ENCODE measurements around the gene CACNA1C. TPM values are rescaled to one million over a fixed set of nuclear protein-coding genes. Genes with fewer than 3 reads are reported as not detected.

Gene CACNA1C
- total RNA-seq, 1 experiment from 2014 or later = 1.8 TPM

DNA sequence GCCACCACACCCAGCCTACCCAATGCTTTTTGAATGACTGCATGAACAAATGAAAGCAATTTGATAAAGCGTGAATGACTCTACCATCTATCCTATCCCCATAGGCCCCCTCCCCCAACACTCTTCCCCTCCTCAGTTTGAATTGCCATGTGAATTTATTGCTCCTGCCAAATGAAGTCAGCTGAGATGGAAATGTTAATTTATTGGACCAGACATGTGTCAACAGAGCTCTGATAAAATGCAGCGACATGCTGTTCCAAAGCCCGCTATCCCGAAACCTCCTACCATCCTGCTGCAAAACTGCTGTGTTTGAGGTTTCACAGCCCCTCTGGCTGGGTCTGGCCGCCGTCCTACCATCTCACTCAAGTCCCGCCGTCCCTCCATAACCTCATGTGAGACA, 360.5 kb downstream of the CACNA1C start:
- no peak for DNase-seq (ENCODE audit: low read depth)

DNA sequence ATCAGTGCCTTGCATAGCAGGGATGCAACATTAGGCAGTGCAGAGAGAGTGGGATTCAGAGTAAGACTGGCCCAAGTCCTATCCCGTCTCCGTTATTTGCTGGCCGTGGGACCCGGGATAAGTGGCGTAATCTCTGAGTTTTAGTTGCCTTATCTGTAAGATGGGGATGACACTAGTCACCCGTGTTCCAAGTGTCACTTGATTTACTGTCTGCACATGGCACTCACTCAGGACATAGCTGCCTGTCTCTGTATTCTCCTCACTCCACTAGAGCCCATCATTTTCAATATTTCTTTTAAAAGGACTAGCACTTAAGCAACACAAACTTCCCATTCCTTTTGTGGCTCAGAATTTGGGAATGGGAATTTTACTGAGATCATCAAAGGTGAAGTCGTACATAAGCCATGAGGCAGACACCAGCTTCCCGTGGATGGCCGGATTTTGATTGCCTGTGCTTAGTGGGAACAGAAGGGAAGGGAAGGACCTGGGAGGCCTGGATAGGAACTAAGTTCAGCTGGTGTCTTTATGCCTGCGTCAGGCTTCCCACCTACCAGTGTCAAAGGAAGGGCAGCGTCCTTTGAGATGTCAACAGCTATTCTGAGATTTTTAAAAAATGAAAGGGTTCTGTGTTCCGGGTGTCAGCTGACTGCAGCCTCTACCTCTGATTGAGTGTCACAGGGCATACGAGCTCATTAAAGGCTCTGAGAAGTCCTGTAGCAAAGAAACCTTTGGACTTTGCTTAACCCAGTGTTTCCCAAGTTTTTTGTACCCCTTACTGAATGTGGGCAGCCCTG, 361.4 kb downstream of the CACNA1C start:
- DNase-seq (ENCODE audit: low read depth) = no peak

DNA sequence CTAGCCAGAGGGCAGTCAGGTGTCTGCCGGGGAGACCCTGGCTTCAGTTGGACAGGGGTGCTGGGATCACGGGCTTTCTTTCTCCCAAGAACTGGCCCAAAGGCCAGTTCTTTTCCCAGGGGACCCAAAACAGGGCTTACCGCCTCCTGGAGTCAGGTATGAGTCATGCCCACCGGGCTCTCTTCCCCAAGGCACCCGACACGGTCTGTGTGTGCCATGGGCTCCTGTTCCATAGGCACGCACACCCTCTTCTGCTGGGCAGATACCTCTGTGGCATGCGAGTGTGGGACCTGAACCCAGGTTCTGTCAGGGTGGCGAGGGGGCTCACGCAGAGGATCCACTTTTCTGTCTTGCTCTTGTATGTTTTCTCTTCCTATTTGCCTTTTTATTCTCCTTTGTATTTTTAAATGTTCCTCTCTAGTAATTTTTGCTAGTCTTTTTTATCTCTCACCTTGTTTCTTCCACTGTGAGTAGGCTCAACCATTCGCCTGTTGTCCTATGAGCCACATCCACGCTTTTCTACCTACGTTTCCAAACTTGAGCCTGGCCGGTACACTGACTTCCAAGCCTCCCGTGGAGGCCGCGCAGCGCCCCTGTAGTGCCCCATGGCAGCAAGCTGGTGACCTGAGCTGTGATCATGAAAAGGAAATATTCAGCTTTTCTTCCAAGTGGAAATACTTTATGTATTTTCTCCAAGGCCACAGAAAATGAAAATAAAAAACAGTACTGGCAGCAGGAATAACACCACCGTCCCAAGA, 362.2 kb downstream of the CACNA1C start:
- DNase-seq (ENCODE audit: low read depth) = peak; percentile 72

DNA sequence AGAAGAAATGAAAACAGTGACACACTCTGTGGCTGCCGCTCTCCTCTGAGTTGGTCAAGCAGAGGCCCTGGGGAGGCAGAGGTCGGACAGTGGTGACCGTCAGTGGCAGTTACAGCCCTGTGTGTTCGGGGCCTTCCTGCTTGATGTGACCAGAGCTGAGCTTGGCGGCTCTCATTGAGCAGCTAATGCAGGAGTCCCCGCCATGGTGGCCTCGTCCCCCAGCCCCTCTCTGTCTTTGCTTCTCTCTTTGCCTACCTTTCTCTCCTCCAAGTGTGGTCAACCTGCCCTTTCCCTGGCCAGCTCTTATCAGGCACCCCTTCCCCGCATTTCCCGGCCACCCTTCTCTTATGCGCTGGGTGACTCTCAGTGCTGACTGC, 362.8 kb downstream of the CACNA1C start:
- no peak for DNase-seq (ENCODE audit: low read depth)

DNA sequence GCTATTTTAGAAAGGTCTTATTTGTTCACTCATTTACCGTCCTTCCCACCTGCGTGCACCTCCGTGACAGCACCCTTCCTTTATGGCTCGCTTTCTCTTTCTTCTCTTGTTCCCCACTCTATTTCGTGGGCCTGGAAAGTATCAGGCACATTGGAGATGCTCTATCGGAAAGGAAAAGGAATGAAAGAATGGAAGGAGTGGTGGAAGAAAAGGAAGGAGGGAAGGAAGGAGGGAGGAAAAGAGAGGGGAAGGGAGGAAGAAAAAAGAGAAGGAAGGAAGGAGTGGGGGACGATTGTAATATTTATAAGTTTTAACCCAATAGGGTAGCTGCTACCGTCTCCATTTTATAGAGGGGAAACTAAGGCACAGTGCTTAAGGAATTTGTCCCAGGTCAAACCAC, 363.4 kb downstream of the CACNA1C start:
- no peak for DNase-seq (ENCODE audit: low read depth)

DNA sequence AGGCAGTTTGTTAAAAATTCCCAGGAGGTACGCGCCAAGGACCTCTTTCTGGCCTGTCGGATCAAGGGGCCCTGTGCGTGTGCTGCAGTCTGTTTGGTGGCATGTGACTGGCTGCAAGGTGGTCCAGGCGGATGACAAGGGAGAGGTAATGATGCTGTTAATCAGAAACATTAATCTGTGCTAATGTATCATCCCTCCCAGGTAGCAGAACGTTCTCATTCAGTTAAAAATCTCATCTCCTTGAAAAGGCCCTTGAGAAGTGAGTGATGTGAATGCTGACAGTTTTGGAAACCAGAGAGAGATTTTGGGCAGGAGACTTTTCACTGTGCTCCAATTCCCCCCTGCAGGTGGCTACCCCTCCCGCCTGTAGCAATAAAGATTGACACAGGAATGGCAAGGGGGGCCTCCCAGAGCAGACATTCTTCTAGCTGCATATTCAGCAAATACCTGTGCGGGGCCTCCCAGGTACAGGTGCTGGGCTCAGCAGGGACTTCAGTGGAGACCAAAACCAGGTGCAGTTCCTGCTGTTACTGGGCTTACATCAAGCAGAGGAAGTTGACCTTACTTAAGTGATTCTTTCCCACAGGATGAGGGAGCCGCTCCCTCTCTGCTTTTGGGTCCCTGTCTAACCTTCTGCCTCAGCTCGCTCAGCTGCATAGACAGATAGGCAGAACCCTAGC, 364.8 kb downstream of the CACNA1C start:
- DNase-seq (ENCODE audit: low read depth) = no peak

DNA sequence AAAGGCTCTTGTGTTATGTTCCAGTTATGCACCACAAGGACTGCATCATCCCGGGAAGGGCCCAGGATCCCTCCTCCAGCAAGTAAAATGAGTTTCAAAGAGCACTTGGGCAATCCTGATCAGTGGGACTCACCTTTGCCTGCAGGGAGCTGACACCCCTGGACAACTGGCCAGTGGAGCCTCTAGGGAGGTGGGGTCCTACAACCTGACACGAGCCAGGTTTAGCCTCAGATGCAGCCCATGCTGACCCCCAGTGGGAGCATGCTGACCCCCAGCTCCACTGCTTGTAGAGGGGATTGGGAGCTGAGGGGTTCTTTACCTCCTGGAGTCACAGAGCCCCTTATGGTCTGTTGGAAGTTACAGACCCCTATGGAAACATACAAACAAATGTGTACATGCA, 365.8 kb downstream of the CACNA1C start:
- no peak for DNase-seq (ENCODE audit: low read depth)

DNA sequence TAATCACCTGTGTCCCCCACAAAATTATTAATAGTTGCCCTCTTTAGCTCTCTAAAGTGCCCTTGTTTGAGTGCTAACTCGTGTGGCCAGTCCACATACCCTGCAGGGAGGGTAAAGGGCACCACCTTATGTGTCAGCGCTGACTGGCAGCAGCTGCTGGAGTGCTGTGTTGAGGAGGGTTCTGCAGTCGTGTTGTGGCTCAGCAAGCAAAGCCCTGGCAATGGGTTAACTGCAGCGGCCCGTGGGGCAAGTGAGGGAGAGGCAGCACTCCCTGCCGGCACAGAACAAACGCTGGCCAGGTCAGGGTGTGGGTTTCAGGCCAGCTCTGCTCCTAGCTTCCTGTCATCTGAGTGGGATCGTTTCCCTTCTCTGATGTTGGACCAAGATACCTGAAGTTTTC, 369.8 kb downstream of the CACNA1C start:
- DNase-seq (ENCODE audit: low read depth) = no peak

DNA sequence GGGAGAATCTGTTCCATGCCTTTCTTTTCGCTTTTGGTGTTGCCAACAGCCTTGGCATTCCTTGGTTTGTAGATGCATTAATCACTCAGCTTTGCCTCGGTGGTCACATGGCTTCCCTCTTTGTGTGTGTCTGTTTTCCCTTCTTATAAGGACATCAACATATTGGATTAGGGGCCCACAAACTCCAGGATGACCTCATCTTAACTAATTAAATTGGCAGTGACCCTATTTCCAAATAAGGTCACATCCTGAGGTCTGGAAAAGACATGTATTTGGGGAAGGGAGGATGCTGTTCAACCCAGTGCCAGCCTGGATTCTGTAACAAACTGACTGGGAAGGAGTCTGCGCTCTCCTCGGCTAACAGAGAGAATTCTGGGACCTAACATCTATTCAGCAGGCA, 376.2 kb downstream of the CACNA1C start:
- DNase-seq (ENCODE audit: low read depth) = peak; percentile 20

DNA sequence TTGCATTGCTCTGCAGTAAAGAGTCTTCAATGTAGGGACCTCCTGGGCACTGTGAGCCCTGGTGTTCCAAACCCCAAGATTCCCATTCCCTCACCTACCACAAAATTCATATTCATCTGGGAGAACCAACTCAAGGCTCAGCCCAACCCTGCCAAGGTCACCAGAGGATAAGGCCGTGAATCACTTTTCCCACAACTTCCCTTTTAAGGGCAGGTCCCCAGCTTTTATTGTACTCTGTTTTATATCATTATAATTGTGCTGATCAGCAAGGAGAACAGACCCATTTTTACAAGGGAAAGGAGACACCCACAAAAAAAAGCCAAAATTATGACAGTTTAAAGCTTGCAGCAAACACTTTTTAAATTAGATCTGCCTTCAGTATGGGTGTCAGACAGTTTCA, 379.0 kb downstream of the CACNA1C start:
- no peak for DNase-seq (ENCODE audit: low read depth)

DNA sequence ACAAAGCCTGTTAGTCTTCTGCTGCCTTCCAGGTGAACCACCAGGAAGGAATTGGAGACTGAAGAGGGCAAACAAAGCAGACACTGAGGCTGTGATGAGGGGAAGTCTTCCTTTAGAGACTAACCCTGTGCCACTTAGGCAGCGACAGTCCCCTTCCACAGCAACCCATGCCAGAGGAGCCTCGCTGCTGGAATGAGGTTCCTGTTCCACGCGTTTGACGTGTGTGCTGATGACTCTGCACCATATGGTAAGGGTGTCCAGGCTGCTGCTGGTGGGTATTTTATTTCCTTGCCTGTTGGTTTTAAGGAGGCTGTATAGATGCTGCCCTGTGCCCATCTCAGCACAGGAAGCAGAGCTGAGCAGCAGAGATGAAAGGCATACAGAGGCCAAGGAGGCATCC, 380.1 kb downstream of the CACNA1C start:
- DNase-seq (ENCODE audit: low read depth) = no peak

DNA sequence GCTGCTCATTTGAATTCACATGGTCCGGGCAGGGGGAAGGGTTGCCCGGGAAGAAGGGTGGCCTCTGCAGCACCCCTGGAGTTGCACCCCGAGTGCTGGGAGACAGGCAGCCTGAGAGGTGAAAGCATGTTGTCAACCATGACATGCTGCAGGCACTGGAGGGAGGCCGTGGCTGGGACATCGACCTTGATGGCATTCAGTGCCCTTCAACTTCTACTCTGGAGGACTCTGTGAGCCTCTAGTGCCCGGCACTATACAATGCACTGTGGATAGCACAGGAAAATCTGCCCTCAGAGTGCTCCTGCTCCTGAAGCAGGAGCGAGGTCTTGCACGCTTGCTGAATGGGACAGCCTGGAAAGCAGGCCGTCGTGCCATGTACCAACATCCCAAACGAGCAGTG, 382.7 kb downstream of the CACNA1C start:
- no peak for DNase-seq (ENCODE audit: low read depth)

DNA sequence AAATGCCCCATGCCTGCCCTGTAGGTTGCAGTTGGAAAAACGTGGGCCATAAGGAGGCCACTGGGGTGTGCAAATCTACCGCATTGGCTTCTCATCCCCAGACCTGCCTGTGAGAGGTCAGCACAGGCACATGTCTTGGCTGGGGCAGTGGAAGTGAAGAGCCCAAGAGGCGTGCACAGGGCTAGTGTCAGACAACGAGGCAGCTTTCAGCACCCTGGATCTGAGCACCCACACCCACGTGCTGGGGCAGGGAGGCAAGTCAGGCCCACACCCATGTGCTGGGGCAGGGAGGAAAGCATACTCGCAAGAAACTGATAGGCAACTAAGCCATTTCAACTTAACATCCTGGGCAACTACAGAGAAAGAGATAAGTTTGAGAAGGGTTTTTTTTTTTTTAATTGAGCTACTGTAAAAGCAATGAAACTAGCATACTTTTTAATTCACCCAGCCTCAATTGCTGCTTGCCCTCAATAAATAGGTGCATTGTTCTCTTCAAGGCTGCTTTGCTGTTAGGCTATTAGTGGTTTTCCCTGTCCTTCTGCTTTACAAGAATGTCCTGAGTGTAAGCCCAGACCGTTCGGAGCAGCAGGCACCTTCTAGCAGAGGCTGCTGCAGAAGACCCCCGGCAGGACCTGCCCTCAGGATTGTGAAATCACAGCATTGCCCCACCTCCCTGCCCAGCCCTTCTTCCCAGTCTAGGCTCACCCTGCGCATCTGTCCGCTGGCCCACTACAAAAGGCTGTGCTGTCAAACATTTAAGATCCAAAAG, 386.7 kb downstream of the CACNA1C start:
- no peak for DNase-seq (ENCODE audit: low read depth)

DNA sequence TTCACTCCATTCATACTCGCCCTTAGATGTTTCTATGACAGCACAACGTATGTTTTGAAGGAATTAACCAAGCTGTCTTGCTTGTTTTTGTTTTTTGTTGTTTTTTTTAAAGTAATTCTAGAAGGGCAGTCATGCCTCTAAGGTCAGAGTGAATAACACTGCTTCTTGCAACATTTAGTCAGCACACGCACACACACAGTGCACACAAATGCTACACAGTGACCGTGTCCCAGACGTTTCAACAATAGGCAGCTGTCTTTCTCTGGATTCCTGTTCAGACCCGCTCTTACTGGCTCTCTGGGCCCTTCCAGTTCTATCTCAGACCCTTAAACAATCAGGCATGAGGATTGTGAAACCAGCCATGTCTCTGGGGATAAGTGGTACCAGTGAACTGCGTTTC, 391.0 kb downstream of the CACNA1C start:
- DNase-seq (ENCODE audit: low read depth) = no peak

DNA sequence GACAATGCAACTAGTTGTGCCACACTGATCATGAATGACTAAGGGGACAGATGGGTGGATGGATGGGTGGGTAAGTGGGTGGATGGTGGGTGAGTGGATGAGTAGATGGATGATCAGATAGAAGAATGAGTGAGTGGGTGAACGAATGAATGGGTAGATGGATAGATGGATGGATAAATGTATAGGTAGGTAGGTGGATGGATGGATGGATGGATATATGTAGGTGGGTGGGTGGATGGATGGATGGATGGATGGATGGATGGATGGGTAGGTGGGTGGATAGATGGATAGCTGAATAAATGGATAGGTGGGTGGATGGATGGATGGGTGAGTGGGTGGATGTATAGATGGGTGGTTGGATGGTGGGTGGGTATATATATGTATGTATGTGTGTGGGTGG, 393.2 kb downstream of the CACNA1C start:
- no peak for DNase-seq (ENCODE audit: low read depth)

DNA sequence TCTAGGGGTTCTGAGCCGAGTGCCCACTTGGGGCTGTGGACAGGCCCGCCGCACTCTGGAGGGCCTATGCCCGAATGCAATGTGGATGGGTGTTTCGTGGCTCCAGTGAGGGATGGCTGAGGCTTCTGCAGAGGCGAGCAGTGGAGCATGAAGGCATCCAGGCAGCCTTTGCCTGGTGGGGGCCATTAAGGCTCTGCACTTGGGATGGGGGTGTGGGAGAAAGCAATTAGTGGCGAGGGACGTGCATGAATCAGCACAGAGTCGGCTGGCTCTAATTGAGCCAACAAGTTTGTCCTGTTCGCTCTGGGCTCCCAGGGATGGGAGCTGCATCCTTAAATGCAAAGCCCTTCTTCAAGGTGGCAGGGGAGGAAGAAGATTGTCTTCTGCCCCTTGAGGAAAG, 395.1 kb downstream of the CACNA1C start:
- DNase-seq (ENCODE audit: low read depth) = peak; percentile 56

DNA sequence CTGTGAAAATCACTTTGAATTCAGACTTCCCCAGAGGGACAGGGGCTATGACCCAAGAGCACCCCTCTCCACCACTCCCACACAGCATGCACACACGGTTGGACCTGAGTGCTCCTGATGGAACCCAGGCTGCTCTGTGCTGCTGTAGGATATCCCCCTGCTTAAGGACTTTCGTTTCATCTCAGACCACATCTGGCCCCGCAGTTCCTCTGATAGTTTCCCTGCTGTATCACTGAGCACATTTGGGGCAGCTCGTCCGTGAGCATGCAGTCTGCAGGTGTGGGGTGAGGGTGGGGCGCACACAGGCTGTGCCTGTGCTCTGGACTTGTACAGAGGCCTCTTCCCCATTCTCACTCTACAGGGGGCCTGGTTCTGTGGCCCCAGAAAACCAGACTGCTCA, 396.8 kb downstream of the CACNA1C start:
- no peak for DNase-seq (ENCODE audit: low read depth)

DNA sequence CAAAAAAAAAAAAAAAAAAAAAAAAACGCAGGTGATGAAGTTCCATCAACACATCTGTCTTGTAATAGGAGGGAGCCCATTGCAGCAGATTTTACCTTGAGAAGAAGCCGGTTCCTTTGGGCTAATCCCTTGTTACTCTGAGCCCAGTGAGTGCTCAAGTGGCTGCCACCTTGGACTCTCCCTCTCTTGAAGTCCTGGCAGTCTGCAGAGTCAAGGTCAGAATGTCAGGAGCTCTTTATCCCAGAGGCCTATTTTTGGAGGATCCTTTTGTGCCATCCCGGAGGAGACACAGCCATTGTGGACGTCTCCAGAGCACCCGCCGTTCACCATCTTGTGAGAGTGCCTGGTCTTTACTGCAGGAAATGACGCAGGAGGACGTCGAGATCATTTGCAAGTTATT, 397.8 kb downstream of the CACNA1C start:
- DNase-seq (ENCODE audit: low read depth) = no peak

DNA sequence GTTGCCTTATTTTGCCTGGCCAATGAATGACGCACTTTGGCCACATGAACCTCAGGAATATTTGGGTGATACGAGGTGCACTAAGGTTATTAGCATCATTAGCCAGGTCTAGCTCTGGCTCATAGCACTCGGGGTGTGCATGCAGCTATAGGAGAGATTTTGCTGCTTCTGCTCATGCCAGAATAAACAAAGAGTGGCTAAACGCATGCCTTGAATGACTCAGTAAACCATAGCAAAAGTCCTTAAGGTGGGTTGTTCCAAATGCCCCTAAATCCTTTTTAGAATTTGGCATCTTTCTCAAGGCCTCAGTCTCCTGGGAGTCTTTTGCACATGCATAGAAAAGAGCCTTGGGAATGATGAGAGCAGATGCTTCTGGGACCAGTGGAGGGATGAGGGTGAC, 398.2 kb downstream of the CACNA1C start:
- peak; percentile 39 for DNase-seq (ENCODE audit: low read depth)

DNA sequence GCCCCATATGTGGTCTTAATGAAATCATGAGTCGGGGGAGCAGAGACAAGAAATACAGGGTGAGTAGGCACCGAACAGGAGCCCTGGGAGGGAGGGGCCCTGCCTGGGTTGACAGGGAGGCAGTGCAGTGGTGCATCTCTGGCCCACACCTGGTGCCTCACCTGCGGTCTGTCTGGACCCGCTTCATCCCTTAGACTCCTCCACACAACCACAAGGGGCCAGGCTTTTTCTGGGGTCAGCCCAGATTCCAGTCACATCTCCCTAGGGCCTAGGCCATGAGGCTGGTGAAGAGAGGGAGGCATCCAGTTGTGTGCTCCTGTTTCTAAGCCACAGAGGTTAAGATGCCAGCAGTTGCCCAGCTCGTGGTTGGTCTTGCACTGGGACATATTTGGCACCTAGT, 398.7 kb downstream of the CACNA1C start:
- no peak for DNase-seq (ENCODE audit: low read depth)

DNA sequence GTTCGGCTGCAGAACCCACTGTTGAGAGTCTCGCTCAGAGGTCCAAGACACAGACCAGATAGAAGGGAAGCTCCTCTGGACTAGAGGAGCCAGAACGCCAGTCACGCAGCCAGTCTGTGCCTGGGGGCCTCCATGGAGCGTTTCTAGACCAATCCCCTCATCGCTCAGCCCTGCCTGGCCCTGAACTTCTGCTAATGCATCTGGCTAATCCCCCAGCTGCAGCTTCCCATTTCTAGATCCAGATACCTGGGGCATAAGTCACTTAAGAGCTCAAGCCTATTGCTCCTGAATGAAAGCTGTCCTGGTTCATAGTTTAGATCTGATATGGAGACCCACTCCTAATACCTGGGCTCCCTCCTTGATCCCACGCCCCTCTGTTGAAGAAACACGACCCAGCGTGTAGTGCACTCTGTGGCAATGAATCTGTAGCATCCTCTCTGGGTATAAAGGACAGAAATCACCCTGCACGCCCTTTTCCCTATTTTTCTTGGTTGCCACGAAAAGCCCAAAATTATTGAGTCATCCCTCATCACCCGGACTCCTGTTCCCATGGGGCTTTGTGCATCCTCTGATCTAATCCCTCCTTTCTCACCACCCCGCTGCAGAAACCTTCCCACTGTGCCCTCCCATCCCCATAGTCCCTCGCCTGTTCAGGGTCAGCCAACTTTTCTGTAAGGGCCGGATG, 400.4 kb downstream of the CACNA1C start:
- DNase-seq (ENCODE audit: low read depth) = peak; percentile 51

DNA sequence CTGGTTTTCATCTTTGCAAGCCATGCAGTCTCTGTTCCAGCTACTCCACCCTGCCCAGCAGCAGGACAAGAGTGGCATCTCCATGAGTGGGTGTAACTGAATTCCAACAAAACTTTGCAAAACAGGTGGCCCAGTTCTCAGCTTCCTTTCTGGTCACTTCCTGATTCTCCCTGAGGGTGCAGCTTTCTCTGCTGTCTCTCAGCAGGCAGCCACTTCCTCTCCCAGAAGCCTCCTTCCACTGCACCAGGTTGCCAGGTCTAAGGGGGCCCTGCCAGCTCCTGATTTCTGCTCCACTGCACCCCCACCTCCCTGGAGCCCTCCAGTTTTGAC, 400.9 kb downstream of the CACNA1C start:
- no peak for DNase-seq (ENCODE audit: low read depth)
